SJSA1 (cell line): ENCODE data around the gene CRTAC1. TPM values are rescaled to one million over a fixed set of nuclear protein-coding genes. Genes with fewer than 3 reads are reported as not detected.

Experiments used
- DNase-seq, 2 experiments: peaks; one replicate each; pipeline ENCODE4 v3.0.0-alpha.2; 2015 to 2020; ENCODE audit warnings: low spot score in 2 of 2, low read depth in 1 of 2
- H3K27ac ChIP-seq: fragments of 250-450 bp; sonication (Bioruptor Pico); 2 replicates; pipeline ENCODE4 v1.5.1; 2020; ENCODE audit warnings: mild to moderate bottlenecking, moderate library complexity
- H3K27me3 ChIP-seq: fragments of 250-450 bp; sonication (Bioruptor Pico); replicated peaks from 2 replicates; pipeline ENCODE4 v1.5.1; 2020; ENCODE audit warnings: mild to moderate bottlenecking, moderate library complexity
- H3K36me3 ChIP-seq: fragments of 250-450 bp; sonication (Bioruptor Pico); 2 replicates; pipeline ENCODE4 v1.5.1; 2020; ENCODE audit warnings: mild to moderate bottlenecking
- H3K4me1 ChIP-seq: fragments of 250-450 bp; sonication (Bioruptor Pico); replicated peaks from 2 replicates; pipeline ENCODE4 v1.6.1; 2021; ENCODE audit warnings: mild to moderate bottlenecking
- H3K4me3 ChIP-seq: fragments of 250-450 bp; sonication (Bioruptor Pico); 2 replicates; pipeline ENCODE4 v1.5.1; 2020; ENCODE audit warnings: mild to moderate bottlenecking
- H3K9me3 ChIP-seq: fragments of 250-450 bp; sonication (Bioruptor Pico); replicated peaks from 2 replicates; pipeline ENCODE4 v1.5.1; 2020; ENCODE audit warnings: mild to moderate bottlenecking
- total RNA-seq: library from RNA; depleted of rRNA; stranded (reverse); fragments of >200 nt; shearing (Covaris generic); gene quantifications from 2 replicates; pipeline ENCODE4 v1.2.3, GENCODE V29; 2014

The CRTAC1 gene
- total RNA-seq, 1 experiment from 2014 or later = not detected

DNA sequence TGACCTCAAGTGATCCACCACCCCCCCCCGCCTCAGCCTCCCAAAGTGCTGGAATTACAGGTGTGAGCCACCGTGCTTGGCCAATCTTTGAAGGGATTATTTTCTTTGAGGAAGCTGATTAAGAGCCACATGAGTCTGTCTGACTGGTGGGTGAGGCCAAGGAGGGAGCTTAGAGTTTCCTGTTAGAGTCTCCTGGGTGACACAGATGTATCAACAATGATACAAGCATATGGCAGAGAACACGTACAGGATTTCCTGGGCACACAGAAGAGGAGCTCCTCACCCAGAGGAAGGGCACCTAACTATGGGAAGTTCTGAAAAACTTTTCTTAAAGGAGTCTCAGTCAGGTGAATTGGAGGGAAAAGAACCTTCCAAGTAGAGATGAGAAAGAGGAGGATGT lies 111.4 kb downstream of the CRTAC1 start:
- H3K27ac ChIP-seq = no peak overlapping the region

DNA sequence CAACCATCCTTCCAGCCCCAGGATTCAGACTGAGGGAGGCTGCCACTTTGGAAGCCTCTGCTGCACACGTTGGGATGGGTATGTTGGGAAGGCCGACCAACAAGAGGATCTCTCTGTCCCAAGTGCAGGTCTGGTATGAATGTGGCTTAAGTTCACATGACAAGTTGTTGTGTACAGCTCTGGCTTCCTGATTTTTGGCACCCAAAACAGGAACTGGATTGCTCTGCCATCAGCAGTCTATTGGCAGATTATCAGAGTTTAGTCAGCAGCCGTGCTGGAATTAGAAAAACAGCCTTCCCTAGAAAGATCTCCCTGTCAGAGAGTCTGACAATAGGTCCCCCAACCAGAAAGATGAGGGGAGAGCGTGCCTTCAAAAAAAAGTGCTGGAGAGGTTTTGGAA lies 113.8 kb downstream of the CRTAC1 start:
- Histone ChIP-seq H3K27me3 (peaks cover 27% of the 10 kb centered on the region), H3K27ac (no peak overlapping the region), H3K9me3 (no peaks in the 10 kb centered on the region), H3K4me1 (no peaks in the 10 kb centered on the region), H3K4me3 (no peak overlapping the region), H3K36me3 (no peaks in the 10 kb centered on the region)
- DNase-seq = no peak

More for the DNA sequence above, 111.4 kb downstream of the CRTAC1 start:
- no peak overlapping the region for H3K4me3 ChIP-seq
- no peaks in the 10 kb centered on the region for H3K9me3 ChIP-seq
- H3K27me3 ChIP-seq = peaks cover 23% of the 10 kb centered on the region
- H3K36me3 ChIP-seq = no peaks in the 10 kb centered on the region
- no peak for DNase-seq
- H3K4me1 ChIP-seq = no peaks in the 10 kb centered on the region

DNA sequence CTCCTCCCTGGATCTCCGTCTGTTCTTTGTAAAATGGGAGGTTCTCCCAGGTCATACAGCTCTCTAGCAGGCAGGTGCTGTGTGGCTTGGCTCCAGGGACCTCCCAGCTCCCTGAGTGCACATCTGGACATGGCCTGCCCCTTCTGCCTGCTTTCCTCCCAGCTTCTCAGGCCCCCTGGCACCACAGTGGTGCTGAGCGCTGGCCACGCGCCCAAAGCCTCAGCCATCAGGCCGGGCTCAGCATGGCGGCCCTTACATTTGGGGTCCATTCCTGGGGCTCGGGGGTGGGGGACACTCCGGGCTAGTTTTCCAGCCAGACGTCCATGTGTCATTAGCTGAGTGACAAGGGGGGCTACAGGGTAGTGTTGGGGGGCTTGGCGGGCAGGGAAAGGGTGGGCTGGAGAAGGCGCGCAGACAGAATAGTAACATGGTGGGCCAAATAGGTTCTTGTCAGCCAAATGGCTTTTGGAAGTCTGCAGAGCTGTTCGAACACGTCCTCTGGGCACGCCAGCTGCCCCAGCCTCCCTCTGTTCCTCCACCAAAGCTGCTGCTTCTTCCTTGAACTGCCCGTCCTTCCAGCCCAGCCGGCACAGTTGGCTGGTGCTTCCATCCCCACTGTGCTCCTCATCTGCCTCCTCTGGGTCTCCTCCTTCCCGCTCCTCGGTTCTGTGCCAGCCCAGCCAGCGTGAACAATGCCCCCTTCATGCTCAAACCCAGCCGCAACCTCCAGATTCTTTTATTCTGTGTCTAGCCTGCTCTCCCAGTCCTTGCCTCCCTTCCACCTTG lies 114.9 kb downstream of the CRTAC1 start:
- DNase-seq = no peak
- Histone ChIP-seq H3K4me3 (no peak overlapping the region), H3K27ac (no peak overlapping the region), H3K36me3 (no peaks in the 10 kb centered on the region), H3K27me3 (peaks cover 27% of the 10 kb centered on the region), H3K9me3 (no peaks in the 10 kb centered on the region), H3K4me1 (no peaks in the 10 kb centered on the region)

DNA sequence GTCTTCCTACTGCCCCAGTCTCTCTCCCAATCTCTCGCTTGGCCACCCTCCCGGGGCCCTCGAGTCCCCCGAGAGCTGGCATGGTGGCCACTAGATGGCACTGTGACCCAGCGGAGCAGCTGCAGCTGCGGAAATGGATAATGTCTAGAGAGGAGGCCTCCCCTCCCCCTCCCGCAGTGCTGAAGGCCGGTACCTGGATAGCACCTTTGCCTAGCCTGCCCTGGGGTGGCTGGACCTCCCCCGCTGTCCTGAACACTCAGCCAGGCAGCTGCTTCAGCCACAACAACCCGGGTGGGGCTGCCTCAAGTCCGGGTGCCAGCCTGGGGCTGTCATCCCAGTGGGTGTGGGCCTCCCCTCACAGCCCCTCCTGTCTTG lies 115.6 kb downstream of the CRTAC1 start:
- H3K27me3 ChIP-seq = peaks cover 21% of the 10 kb centered on the region
- DNase-seq = peak; percentile 59 to 73
- H3K4me3 ChIP-seq = no peak overlapping the region
- no peak overlapping the region for H3K27ac ChIP-seq
- H3K9me3 ChIP-seq = no peaks in the 10 kb centered on the region
- no peaks in the 10 kb centered on the region for H3K36me3 ChIP-seq
- H3K4me1 ChIP-seq = no peaks in the 10 kb centered on the region

DNA sequence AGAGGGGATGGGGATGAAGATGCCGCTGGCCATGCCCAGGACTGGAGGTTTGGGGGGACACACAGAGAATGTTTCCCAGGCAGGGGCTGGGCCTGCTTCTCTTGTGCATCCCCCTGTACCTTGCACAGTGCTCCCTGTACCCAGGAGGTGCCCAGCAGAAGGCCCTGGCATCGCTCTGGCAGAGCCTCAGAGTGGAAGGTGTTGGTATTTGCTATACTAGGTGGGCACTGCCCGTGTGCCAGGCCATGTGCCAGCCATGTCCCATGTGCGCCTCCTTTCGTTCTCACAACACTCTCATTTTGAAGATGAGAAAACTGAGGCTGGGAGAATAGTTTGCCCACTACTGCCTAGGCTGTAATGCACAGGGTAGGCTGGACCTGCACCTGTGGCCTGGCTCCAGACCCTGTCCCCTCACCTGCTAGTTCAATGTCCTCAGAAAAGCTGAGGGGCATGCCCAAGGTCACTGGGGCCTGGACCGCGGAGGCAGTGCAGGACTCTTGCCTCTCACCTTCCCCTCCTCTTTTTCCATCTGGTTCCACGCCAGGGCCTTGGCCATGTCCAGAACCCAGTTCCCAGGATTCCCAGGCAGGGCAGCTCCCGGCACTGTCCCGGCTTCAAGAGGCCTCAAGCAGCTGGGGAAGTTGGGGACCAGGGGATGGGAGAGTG lies 116.1 kb downstream of the CRTAC1 start:
- H3K27ac ChIP-seq = no peak overlapping the region
- no peaks in the 10 kb centered on the region for H3K4me1 ChIP-seq
- H3K9me3 ChIP-seq = no peaks in the 10 kb centered on the region
- H3K4me3 ChIP-seq = no peak overlapping the region
- peaks cover 23% of the 10 kb centered on the region for H3K27me3 ChIP-seq
- DNase-seq = no peak
- H3K36me3 ChIP-seq = no peaks in the 10 kb centered on the region

DNA sequence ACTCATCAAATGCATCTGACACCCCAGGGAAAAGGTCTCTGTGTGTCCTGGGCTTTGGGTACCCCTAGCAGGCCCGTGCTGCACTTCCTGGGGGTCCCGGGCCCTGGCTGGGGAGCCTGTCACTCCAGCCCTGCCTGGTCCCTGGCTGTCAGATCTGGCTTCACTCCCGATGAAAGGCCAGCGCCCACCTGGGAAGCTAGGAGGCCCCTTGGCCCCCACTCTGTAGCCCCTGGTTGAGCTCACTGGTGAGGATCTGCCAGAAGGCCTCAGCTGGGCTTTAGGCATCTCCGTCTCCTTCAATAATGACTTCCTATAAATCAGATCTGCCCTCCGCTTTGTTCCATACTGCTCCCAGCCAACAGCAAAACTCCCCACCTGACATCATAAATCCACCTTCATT lies 116.8 kb downstream of the CRTAC1 start:
- Histone ChIP-seq H3K36me3 (no peaks in the 10 kb centered on the region), H3K27ac (no peak overlapping the region), H3K27me3 (peaks cover 27% of the 10 kb centered on the region), H3K4me3 (no peak overlapping the region), H3K4me1 (no peaks in the 10 kb centered on the region), H3K9me3 (no peaks in the 10 kb centered on the region)
- no peak for DNase-seq

DNA sequence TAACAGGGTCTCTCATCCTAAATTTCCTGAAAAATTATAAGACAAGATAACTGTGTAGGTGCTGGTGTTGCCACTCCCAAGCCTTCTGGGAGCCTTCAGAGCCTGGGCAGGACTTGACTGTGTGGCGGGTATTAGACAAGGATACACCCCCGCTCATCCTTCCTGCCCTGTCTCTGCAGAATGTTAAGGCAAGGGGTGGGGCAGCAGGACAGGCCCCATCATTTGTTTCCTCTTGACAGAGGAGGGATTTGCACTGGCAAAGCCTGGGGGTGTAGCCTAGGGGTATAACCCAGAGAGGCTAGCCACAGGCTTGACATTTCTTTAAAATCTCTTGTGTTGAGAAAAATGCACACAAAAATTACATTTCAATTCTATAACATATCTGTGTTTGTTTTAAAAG lies 117.2 kb downstream of the CRTAC1 start:
- H3K27ac ChIP-seq = no peak overlapping the region
- H3K36me3 ChIP-seq = no peaks in the 10 kb centered on the region
- no peak for DNase-seq
- H3K4me3 ChIP-seq = no peak overlapping the region
- no peaks in the 10 kb centered on the region for H3K4me1 ChIP-seq
- H3K27me3 ChIP-seq = peaks cover 27% of the 10 kb centered on the region
- no peaks in the 10 kb centered on the region for H3K9me3 ChIP-seq

DNA sequence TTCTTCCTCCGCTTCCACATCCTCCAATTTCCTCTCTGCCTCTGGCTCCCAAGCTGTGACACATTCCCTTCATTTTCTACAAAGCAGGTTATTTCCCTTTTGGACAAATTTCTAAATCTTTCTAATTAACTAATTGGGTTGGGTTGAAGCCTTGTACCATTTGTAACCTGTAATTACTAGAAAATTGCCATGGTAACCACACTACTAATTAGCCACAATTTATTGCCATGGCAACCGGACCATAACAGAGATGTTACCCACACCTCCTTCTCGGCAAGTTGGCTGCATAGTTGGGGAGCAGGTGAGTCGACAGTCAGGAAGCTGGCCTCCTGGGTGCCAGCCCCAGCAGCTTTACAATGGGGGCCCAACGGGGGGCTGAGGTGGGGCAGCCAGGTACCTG lies 119.2 kb downstream of the CRTAC1 start:
- Histone ChIP-seq H3K4me1 (no peaks in the 10 kb centered on the region), H3K4me3 (no peak overlapping the region), H3K27ac (no peak overlapping the region), H3K27me3 (peaks cover 24% of the 10 kb centered on the region), H3K36me3 (no peaks in the 10 kb centered on the region), H3K9me3 (no peaks in the 10 kb centered on the region)
- no peak for DNase-seq

DNA sequence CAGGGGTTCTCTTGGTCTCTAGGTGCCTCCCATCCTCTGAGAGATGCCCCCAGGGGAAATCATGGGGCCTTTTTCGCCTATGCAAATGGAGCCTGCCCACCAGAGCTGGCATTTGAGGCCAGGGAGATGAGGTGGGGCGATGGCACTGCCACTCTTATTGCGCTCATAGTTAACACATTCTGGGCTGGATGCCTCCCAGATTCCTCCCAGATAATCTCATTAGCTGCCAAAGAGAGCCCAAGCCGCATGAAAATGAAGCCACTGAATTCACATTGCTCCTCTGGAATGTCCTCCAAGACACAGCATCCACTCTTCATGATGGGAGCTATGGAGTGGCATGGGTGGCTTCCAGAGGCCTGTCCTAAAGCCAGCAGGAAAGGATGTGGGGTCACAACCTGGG lies 119.8 kb downstream of the CRTAC1 start:
- H3K9me3 ChIP-seq = no peaks in the 10 kb centered on the region
- H3K4me3 ChIP-seq = no peak overlapping the region
- H3K36me3 ChIP-seq = no peaks in the 10 kb centered on the region
- peaks cover 21% of the 10 kb centered on the region for H3K27me3 ChIP-seq
- no peak overlapping the region for H3K27ac ChIP-seq
- no peaks in the 10 kb centered on the region for H3K4me1 ChIP-seq
- DNase-seq = no peak

DNA sequence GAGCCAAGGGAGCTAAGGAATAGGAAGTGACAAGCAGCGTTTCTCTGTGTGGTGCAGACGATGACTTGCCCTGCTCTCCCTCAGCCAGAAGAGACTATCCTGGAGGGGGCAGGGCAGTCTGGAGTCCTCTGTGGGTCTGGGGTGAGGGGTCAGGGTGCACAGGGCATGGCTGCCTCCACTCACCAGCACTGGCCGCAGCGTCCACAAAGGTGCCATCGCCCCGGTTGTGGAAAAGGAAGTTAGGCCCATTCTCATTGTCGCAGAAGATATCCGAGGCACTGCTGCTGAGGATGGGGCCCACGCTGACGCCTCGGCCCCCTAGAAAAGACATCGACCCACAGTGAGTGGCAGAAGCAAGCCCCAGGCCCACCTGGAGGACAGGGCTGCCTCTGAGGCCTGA lies 122.6 kb downstream of the CRTAC1 start:
- no peaks in the 10 kb centered on the region for H3K9me3 ChIP-seq

DNA sequence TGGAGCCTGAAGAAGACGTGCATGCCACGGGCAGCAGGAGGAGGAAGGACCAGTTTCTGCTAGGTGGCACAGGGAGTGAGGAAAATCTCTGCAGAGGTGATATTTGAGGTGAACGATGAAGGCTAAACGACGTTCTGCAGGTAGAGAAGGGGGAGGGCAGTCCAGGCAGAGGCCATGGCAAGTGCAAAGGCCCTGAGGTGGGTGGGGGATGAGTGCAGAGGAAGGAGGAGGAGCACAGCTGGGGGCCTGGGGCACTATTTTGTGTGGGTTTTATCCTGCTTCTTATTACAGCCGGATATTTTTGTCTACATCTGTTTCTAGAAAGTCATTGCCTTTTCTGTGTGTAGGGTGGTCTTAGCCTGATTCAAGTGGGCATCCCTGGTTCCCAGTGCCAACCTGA lies 123.2 kb downstream of the CRTAC1 start:
- Histone ChIP-seq H3K9me3 (no peaks in the 10 kb centered on the region), H3K4me1 (no peaks in the 10 kb centered on the region), H3K27me3 (peaks cover 19% of the 10 kb centered on the region), H3K4me3 (no peak overlapping the region), H3K36me3 (no peaks in the 10 kb centered on the region), H3K27ac (no peak overlapping the region)
- DNase-seq = no peak

More for the DNA sequence above, 122.6 kb downstream of the CRTAC1 start:
- no peaks in the 10 kb centered on the region for H3K36me3 ChIP-seq
- H3K27me3 ChIP-seq = peaks cover 19% of the 10 kb centered on the region
- no peak overlapping the region for H3K4me3 ChIP-seq
- DNase-seq = no peak
- H3K4me1 ChIP-seq = no peaks in the 10 kb centered on the region
- no peak overlapping the region for H3K27ac ChIP-seq

DNA sequence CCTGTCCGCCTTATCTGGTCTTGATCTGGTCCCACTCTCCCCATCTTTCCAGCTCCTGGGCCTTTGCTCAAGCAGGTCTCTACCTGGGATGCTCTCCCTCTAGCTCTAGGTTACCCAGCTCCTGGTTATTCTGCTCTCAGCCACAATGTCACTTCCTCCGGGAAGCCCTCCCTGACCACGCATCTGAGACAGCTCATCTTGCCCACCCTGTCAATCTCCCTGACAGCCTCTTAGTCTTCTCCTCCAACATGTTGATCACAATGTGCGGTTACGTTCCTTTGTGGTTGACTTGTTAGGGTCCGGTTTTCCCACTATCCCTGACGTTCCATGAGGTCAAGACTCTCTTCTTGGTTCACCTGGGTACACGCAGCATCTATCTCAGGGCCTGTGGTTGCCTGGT lies 125.1 kb downstream of the CRTAC1 start:
- DNase-seq = no peak
- Histone ChIP-seq H3K27ac (no peak overlapping the region), H3K36me3 (no peaks in the 10 kb centered on the region), H3K27me3 (peaks cover 20% of the 10 kb centered on the region), H3K9me3 (no peaks in the 10 kb centered on the region), H3K4me1 (no peaks in the 10 kb centered on the region), H3K4me3 (no peak overlapping the region)

DNA sequence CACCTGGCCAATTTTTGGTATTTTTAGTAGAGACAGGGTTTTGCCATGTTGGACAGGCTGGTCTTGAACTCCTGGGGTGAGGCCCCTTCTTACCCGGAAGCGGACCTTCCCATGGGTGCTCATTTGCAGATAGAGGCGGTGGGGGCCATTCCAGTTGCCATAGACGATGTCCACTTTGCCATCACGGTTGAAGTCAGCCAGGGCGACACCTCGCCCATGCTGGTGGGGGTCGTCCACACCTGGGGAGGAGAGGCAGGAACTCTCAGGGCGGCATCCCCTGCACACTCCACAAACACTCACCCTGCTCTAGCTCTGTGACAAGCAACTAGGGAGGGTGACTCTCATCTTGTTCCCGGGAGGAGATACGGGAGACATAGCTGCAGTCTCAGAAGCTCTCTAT lies 125.8 kb downstream of the CRTAC1 start:
- H3K27me3 ChIP-seq = peaks cover 20% of the 10 kb centered on the region
- H3K9me3 ChIP-seq = no peaks in the 10 kb centered on the region
- H3K4me1 ChIP-seq = no peaks in the 10 kb centered on the region
- H3K36me3 ChIP-seq = no peaks in the 10 kb centered on the region
- DNase-seq = no peak
- no peak overlapping the region for H3K4me3 ChIP-seq
- no peak overlapping the region for H3K27ac ChIP-seq

DNA sequence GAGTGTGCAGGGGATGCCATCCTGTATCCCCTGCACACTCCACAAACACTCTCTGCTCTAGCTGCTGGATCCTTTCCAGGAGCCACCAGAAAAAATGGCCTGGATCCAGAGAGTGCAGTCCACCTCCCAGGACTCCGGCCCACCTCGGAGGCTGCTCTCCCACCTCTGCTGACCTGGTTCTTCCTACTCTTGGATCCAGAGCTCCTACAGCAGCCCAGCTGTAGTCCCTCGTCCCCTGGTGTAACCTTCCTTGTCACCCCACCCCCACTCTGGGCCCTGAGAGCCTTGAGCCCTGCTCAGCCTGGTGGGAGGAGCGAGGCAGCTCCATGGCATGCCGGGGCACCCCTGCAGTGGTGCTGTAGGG lies 126.4 kb downstream of the CRTAC1 start:
- no peaks in the 10 kb centered on the region for H3K36me3 ChIP-seq
- no peak overlapping the region for H3K27ac ChIP-seq
- H3K4me3 ChIP-seq = no peak overlapping the region
- no peaks in the 10 kb centered on the region for H3K9me3 ChIP-seq
- no peaks in the 10 kb centered on the region for H3K4me1 ChIP-seq
- peaks cover 15% of the 10 kb centered on the region for H3K27me3 ChIP-seq
- no peak for DNase-seq
